Measurements from ENCODE around the gene LRRC4C.
"Not testable (repeated sequence)": the region's sequence is repeated elsewhere in the genome, so short reads cannot be mapped to it uniquely, and the experiment has no call there.

LRRC4C gene

DNA sequence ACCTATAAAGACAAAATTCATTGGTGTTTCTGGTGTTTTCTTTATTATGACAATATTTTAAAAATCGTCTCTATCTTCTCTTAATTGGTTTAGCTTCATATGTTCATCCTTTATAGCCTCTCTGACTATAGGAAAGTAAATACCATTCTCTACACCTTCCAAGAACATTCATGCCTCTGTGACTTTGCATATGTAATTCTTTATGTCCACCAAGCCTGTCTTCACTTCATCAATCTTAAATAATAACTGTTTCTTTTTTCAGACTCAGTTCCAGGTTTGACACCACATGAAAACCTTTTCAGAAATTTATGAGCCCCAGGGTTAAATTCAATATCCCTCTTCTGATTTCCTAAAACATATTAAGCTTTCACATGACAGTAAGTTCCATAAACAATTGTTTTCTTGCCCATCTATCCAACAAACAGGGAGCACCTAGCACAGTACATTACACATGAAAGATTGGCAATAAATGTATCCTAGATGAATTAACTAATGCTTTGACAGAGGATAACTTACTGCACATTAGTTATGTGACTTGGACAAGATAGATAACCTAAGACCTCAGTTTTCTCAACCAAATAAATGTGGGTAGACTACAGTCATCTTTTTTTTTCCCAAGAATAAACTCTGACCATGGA is 886.1 kb downstream of the LRRC4C start:
- no peak for TF ChIP-seq CTCF (conservative IDR thresholded peaks at IDR 0.05)
- H3K27ac ChIP-seq, result no peak overlapping the region

GRCh38 chr11:40569947-40570531 is 889.4 kb downstream of the LRRC4C start:
- no peak for TF ChIP-seq CTCF (conservative IDR thresholded peaks at IDR 0.05)
- no peak overlapping the region for H3K27ac ChIP-seq

DNA sequence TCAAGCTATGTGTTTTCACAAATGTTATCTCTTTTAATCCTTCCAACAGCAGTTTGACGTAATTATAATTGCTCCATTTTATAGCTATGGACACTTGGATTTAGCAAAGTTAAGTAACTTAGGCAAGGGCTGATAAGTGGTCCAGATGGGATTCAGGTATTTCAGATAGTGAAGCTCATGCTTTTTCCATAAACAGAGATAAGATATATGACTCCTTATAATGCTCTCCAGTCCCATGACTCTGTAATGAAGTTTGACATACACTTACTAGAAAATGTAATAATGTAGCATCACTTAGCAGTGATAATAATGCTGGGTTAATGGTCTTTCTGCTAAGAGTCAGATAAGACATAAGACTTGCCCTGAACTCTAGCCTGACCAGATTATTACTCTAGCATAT is 892.1 kb downstream of the LRRC4C start:
- no peak for TF ChIP-seq CTCF (conservative IDR thresholded peaks at IDR 0.05)
- H3K27ac ChIP-seq, result no peak overlapping the region

DNA sequence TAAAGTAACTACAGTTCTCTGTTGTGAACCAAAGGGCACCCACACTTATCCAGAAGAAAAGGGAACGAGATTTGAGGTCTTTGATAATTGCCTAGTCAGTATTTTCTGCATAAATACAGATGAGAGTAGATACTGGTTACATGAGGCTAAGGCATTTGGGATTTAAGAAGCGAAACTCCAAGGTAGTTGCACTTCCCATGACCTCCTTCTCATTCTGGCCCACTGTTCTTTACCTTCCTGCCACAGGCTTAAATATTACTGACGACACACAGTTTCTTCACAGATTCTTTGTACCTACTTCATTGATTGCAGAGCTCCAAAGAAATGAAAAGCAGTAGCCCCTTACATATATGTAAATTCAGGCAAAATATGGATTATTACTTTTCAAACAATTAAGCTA is 915.3 kb downstream of the LRRC4C start:
- no peak overlapping the region for H3K27ac ChIP-seq

DNA sequence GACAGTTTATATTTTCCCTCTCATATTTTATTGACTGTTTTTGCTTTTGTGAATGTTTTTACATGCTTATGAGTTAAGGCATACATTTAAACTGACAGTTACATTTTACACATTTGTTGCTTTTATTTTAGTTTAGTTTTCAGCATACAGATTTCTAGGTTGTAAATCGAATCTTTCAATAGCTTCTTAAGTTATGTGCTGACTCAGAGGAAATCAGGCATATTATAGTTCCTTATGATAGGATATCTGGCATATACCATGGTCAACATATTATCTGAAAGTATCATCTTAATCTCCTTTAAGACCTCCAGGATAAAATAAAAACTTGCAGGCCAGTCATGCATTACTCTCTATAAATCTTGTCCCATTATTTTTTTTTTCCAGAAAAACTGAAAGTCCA is 916.6 kb downstream of the LRRC4C start:
- no peak for TF ChIP-seq CTCF (conservative IDR thresholded peaks at IDR 0.05)
- no peak overlapping the region for H3K27ac ChIP-seq

More for the DNA sequence above, 915.3 kb downstream of the LRRC4C start:
- TF ChIP-seq CTCF (conservative IDR thresholded peaks at IDR 0.05), result no peak

GRCh38 chr11:40537734-40538133 is 921.7 kb downstream of the LRRC4C start:
- no peak for TF ChIP-seq CTCF (conservative IDR thresholded peaks at IDR 0.05)
- no peak overlapping the region for H3K27ac ChIP-seq

GRCh38 chr11:40522080-40522479 is 937.4 kb downstream of the LRRC4C start:
- H3K27ac ChIP-seq, result not testable (repeated sequence)

- no peak for TF ChIP-seq CTCF (conservative IDR thresholded peaks at IDR 0.05)
- no peak overlapping the region for H3K27ac ChIP-seq
Measured at GRCh38 chr11:40517122-40517521, 942.3 kb downstream of the LRRC4C start.
